Neuronal stem cell (in vitro differentiated cells): ENCODE results near the gene NOX5.

Experiments
- DNase-seq: peaks from one replicate; pipeline ENCODE4 v3.0.0-alpha.2; 2013; ENCODE audit warnings: low spot score
- H2AFZ ChIP-seq: one replicate; pipeline ENCODE4 v1.6.1; 2013; ENCODE audit warnings: mild to moderate bottlenecking, low read length, inconsistent platforms
- H2AK5ac ChIP-seq: 2 replicates; pipeline ENCODE4 v1.6.1; 2013; ENCODE audit warnings: low read depth, mild to moderate bottlenecking, inconsistent platforms, low read length, moderate library complexity, mixed read lengths
- H2BK120ac ChIP-seq: 2 replicates; pipeline ENCODE4 v1.6.1; 2013; ENCODE audit warnings: low read depth, mild to moderate bottlenecking, inconsistent platforms, low read length, moderate library complexity, mixed read lengths
- H2BK12ac ChIP-seq: one replicate; pipeline ENCODE4 v1.6.1; 2013; ENCODE audit warnings: low read length, inconsistent platforms
- H2BK15ac ChIP-seq: 2 replicates; pipeline ENCODE4 v1.6.1; 2013; ENCODE audit warnings: mild to moderate bottlenecking, low read length, inconsistent platforms, mixed read lengths
- H2BK5ac ChIP-seq: one replicate; pipeline ENCODE4 v1.6.1; 2013; ENCODE audit warnings: inconsistent platforms, mild to moderate bottlenecking, low read length, moderate library complexity
- H3K14ac ChIP-seq: one replicate; pipeline ENCODE4 v1.6.1; 2013; ENCODE audit warnings: low read length, inconsistent platforms
- H3K18ac ChIP-seq: 2 replicates; pipeline ENCODE4 v1.6.1; 2013; ENCODE audit warnings: low read length, inconsistent platforms
- H3K23ac ChIP-seq: 2 replicates; pipeline ENCODE4 v1.6.1; 2013; ENCODE audit warnings: low read depth, mild to moderate bottlenecking, mixed read lengths, low read length, inconsistent platforms; ENCODE audit not compliant: poor library complexity
- H3K27ac ChIP-seq: replicated peaks from 3 replicates; pipeline ENCODE4 v1.5.1; 2013; ENCODE audit warnings: low read length, inconsistent platforms
- H3K27me3 ChIP-seq, 3 experiments: 2 replicates each; pipeline ENCODE4 v1.6.1; 2013; ENCODE audit warnings: low read length in 3 of 3, mild to moderate bottlenecking in 2 of 3, inconsistent platforms in 1 of 3, low read depth in 1 of 3, mixed read lengths in 1 of 3, moderate library complexity in 1 of 3; ENCODE audit not compliant: control insufficient read depth in 3 of 3, insufficient read depth in 3 of 3
- H3K36me3 ChIP-seq, 2 donors: replicated peaks in 1 of 2; 2 replicates each; pipeline ENCODE4 v1.6.1; 2013; ENCODE audit warnings: low read length in 2 of 2; ENCODE audit not compliant: control insufficient read depth in 2 of 2, insufficient read depth in 2 of 2
- H3K4ac ChIP-seq: 2 replicates; pipeline ENCODE4 v1.6.1; 2013; ENCODE audit warnings: inconsistent platforms, mild to moderate bottlenecking, low read length, moderate library complexity
- H3K4me1 ChIP-seq, 2 donors: 1 replicate in 1 of 2; 2 replicates in 1 of 2; pipeline ENCODE4 v1.6.1; 2013; ENCODE audit warnings: low read length in 2 of 2, low read depth in 1 of 2; ENCODE audit not compliant: control insufficient read depth in 2 of 2, insufficient read depth in 1 of 2
- H3K4me2 ChIP-seq: one replicate; pipeline ENCODE4 v1.6.1; 2013; ENCODE audit warnings: mild to moderate bottlenecking, low read length, inconsistent platforms; ENCODE audit not compliant: insufficient read depth, poor library complexity, severe bottlenecking
- H3K4me3 ChIP-seq, 2 donors: 2 replicates each; pipeline ENCODE4 v1.5.1; 2013; ENCODE audit warnings: low read length in 2 of 2, mild to moderate bottlenecking in 2 of 2, inconsistent platforms in 1 of 2, moderate library complexity in 1 of 2
- H3K79me1 ChIP-seq: one replicate; pipeline ENCODE4 v1.6.1; 2013; ENCODE audit warnings: low read depth, mild to moderate bottlenecking, inconsistent platforms, low read length, moderate library complexity
- H3K9ac ChIP-seq: one replicate; pipeline ENCODE4 v1.6.1; 2013; ENCODE audit warnings: mild to moderate bottlenecking, low read depth, low read length, inconsistent platforms; ENCODE audit not compliant: poor library complexity
- H3K9me3 ChIP-seq, 2 donors: replicated peaks in 1 of 2; 2 replicates each; pipeline versions ENCODE3 to v1.6.1; 2013; ENCODE audit warnings: low read length in 2 of 2, mild to moderate bottlenecking in 2 of 2, inconsistent platforms in 1 of 2, low read depth in 1 of 2, mixed read lengths in 1 of 2, moderate library complexity in 1 of 2; ENCODE audit not compliant: control insufficient read depth in 2 of 2, insufficient read depth in 1 of 2
- H4K8ac ChIP-seq: one replicate; pipeline ENCODE4 v1.6.1; 2013; ENCODE audit warnings: low read depth, mild to moderate bottlenecking, inconsistent platforms, low read length, moderate library complexity
- H4K91ac ChIP-seq: one replicate; pipeline ENCODE4 v1.6.1; 2013; ENCODE audit warnings: low read length, low read depth, mild to moderate bottlenecking, inconsistent platforms; ENCODE audit not compliant: poor library complexity
- WGBS, 2 donors: extraction: QIAGEN DNeasy Blood & Tissue Kit; methylation state at CpG; one replicate each; pipeline ENCODE4 v1.1.7; 2013; ENCODE audit warnings: missing lambda C conversion rate in 2 of 2, mixed read lengths in 1 of 2; ENCODE audit not compliant: insufficient read length in 2 of 2, insufficient replicate concordance in 1 of 2; ENCODE audit errors: extremely low coverage in 2 of 2; 5-methylcytosine and 5-hydroxymethylcytosine counted together

The NOX5 gene

GRCh38 chr15:69104050-69104750 is 89.7 kb downstream of the NOX5 start:
- no CpG with 5 or more reads among the region's 12 CpGs for WGBS, 2 donors
- H4K91ac ChIP-seq: no peak overlapping the region

DNA sequence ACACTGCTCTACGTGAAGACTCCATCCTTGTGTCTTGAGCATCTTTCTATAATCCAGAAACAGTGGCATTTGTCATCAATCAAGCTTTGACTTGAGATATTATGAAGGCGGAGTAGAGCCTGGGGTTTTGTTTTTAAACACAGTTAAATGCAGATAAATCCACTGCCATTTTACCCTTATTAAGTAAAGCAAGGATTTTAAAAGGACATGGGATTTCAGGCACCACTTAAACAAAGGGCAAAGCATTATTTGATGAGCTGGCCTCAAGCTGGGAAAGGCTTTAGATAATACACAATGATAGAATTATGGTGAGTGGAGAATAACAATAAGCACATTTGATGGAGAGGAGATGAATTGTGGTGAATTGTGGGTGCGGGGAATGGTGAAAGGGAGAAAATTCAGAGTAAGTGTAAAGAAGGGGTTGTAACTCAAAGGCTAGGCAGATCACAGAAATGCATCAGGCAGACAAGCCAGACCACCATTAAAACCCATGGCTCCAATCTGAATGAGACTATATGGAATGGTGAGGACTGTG is 91.0 kb downstream of the NOX5 start:
- no peak overlapping the region for H2BK15ac ChIP-seq
- H2BK5ac ChIP-seq: no peak overlapping the region
- H3K36me3 ChIP-seq: no peaks in the 10 kb centered on the region
- no peak overlapping the region for H4K91ac ChIP-seq
- no peak overlapping the region for H3K9ac ChIP-seq
- H3K27ac ChIP-seq: no peak overlapping the region
- no peak overlapping the region for H3K23ac ChIP-seq
- H2BK12ac ChIP-seq: no peak overlapping the region
- no peak for DNase-seq
- H2AK5ac ChIP-seq: no peak overlapping the region
- H3K4me1 ChIP-seq: no peaks in the 10 kb centered on the region
- H2AFZ ChIP-seq: no peak overlapping the region
- H4K8ac ChIP-seq: no peak overlapping the region
- H2BK120ac ChIP-seq: no peak overlapping the region
- no peaks in the 10 kb centered on the region for H3K79me1 ChIP-seq
- H3K9me3 ChIP-seq: no peaks in the 10 kb centered on the region
- H3K4me2 ChIP-seq: no peak overlapping the region
- H3K18ac ChIP-seq: no peak overlapping the region
- no peak overlapping the region for H3K4ac ChIP-seq
- peaks cover 0 to 7% (median 3%) of the 10 kb centered on the region in 3 experiments for H3K27me3 ChIP-seq
- no peak overlapping the region for H3K14ac ChIP-seq
- H3K4me3 ChIP-seq: no peak overlapping the region
- WGBS, 2 donors: 100% methylated on average over 1 of the region's 3 CpGs

More at GRCh38 chr15:69104050-69104750, 89.7 kb downstream of the NOX5 start:
- no peaks in the 10 kb centered on the region for H3K9me3 ChIP-seq
- no peak overlapping the region for H3K18ac ChIP-seq
- no peak overlapping the region for H3K9ac ChIP-seq
- no peak overlapping the region for H2AK5ac ChIP-seq
- H2BK12ac ChIP-seq: no peak overlapping the region
- no peak overlapping the region for H3K14ac ChIP-seq
- no peaks in the 10 kb centered on the region for H3K36me3 ChIP-seq
- peaks cover 0 to 7% (median 4%) of the 10 kb centered on the region in 3 experiments for H3K27me3 ChIP-seq
- no peak overlapping the region for H2BK15ac ChIP-seq
- no peak overlapping the region for H3K4ac ChIP-seq
- H2BK5ac ChIP-seq: no peak overlapping the region
- H3K4me1 ChIP-seq: no peaks in the 10 kb centered on the region
- H2AFZ ChIP-seq: no peak overlapping the region
- peak overlapping the region; percentile 48 for H3K23ac ChIP-seq
- DNase-seq: no peak
- H2BK120ac ChIP-seq: no peak overlapping the region
- no peaks in the 10 kb centered on the region for H3K79me1 ChIP-seq
- no peak overlapping the region for H3K27ac ChIP-seq
- no peak overlapping the region for H3K4me3 ChIP-seq
- H4K8ac ChIP-seq: no peak overlapping the region
- no peak overlapping the region for H3K4me2 ChIP-seq

- H3K9me3 ChIP-seq: no peaks in the 10 kb centered on the region
- no peaks in the 10 kb centered on the region for H3K79me1 ChIP-seq
- H3K9ac ChIP-seq: no peak overlapping the region
- H3K4me2 ChIP-seq: no peak overlapping the region
- no peak overlapping the region for H2BK120ac ChIP-seq
- H3K27ac ChIP-seq: no peak overlapping the region
- H3K23ac ChIP-seq: no peak overlapping the region
- no peaks in the 10 kb centered on the region for H3K36me3 ChIP-seq
- no peak overlapping the region for H2BK12ac ChIP-seq
- no peak overlapping the region for H2AFZ ChIP-seq
- H2BK15ac ChIP-seq: no peak overlapping the region
- no peak overlapping the region for H4K91ac ChIP-seq
- H2BK5ac ChIP-seq: no peak overlapping the region
- no peak overlapping the region for H2AK5ac ChIP-seq
- no peak overlapping the region for H3K14ac ChIP-seq
- H3K4me3 ChIP-seq: no peak overlapping the region
- no CpG with 5 or more reads among the region's 4 CpGs for WGBS, 2 donors
- no peak overlapping the region for H3K18ac ChIP-seq
- H3K4ac ChIP-seq: no peak overlapping the region
- no peak for DNase-seq
- H3K4me1 ChIP-seq: no peaks in the 10 kb centered on the region
- no peak overlapping the region for H4K8ac ChIP-seq
- H3K27me3 ChIP-seq: peaks cover 0 to 5% (median 0%) of the 10 kb centered on the region in 3 experiments
Observed at GRCh38 chr15:69107025-69107620, 92.6 kb downstream of the NOX5 start.
